CD14-positive monocyte (primary cell): ENCODE data around the gene GPSM1. TPM values are rescaled to one million over a fixed set of nuclear protein-coding genes. Genes with fewer than 3 reads are reported as not detected.

Experiments
- DNase-seq, 3 donors: peaks; one replicate each; pipeline ENCODE4 v3.0.0-alpha.2; 2011 to 2022
- H2AFZ ChIP-seq: 2 replicates; pipeline ENCODE4 v1.6.0; 2012; ENCODE audit warnings: mild to moderate bottlenecking, low read depth, low read length, inconsistent platforms; ENCODE audit not compliant: insufficient read depth, poor library complexity, severe bottlenecking
- H3K27ac ChIP-seq, 2 donors: 1 replicate in 1 of 2; 2 replicates in 1 of 2; pipeline ENCODE4 v1.5.1; 2012 to 2013; ENCODE audit warnings: low read length in 2 of 2, control low read depth in 1 of 2, inconsistent platforms in 1 of 2, low read depth in 1 of 2, mild to moderate bottlenecking in 1 of 2
- H3K27me3 ChIP-seq, 2 donors: one replicate each; pipeline versions ENCODE4 v1.6.0 to v1.6.1; 2011 to 2013; ENCODE audit warnings: low read length in 2 of 2; ENCODE audit not compliant: control insufficient read depth in 2 of 2, insufficient read depth in 2 of 2
- H3K36me3 ChIP-seq, 2 donors: replicated peaks in 1 of 2; 1 replicate in 1 of 2; 2 replicates in 1 of 2; pipeline versions ENCODE4 v1.5.1 to v1.6.1; 2012 to 2013; ENCODE audit warnings: low read length in 2 of 2, control low read depth in 1 of 2, inconsistent platforms in 1 of 2, mild to moderate bottlenecking in 1 of 2; ENCODE audit not compliant: insufficient read depth in 2 of 2, control insufficient read depth in 1 of 2
- H3K4me1 ChIP-seq, 2 donors: 1 replicate in 1 of 2; 2 replicates in 1 of 2; pipeline versions ENCODE4 v1.5.1 to v1.6.1; 2012 to 2013; ENCODE audit warnings: low read length in 2 of 2, control low read depth in 1 of 2, inconsistent platforms in 1 of 2, mild to moderate bottlenecking in 1 of 2, moderate library complexity in 1 of 2; ENCODE audit not compliant: insufficient read depth in 2 of 2, control insufficient read depth in 1 of 2
- H3K4me2 ChIP-seq: replicated peaks from 2 replicates; pipeline ENCODE3; 2012; ENCODE audit warnings: low read length, moderate library complexity, mild to moderate bottlenecking; ENCODE audit not compliant: poor library complexity, severe bottlenecking; ENCODE audit errors: extremely low read depth
- H3K4me3 ChIP-seq, 3 experiments: fragments of 200-600 bp in 1 of 3; sonication (generic) in 1 of 3; replicated peaks in 1 of 3; 1 replicate in 2 of 3; 2 replicates in 1 of 3; pipeline ENCODE4 v1.5.1; 2011 to 2013; ENCODE audit warnings: low read length in 3 of 3, mild to moderate bottlenecking in 3 of 3, control low read depth in 2 of 3, low read depth in 2 of 3, inconsistent platforms in 1 of 3, moderate library complexity in 1 of 3
- H3K79me2 ChIP-seq: 2 replicates; pipeline ENCODE4 v1.6.0; 2012; ENCODE audit warnings: mild to moderate bottlenecking, control low read depth, inconsistent platforms, low read length, moderate library complexity; ENCODE audit not compliant: insufficient read depth
- H3K9ac ChIP-seq: 2 replicates; pipeline ENCODE4 v1.6.0; 2017; ENCODE audit warnings: low read length, mild to moderate bottlenecking; ENCODE audit not compliant: insufficient read depth, poor library complexity, severe bottlenecking
- H3K9me3 ChIP-seq, 2 donors: replicated peaks in 1 of 2; 1 replicate in 1 of 2; 2 replicates in 1 of 2; pipeline versions ENCODE4 v1.5.1 to v1.6.1; 2012 to 2013; ENCODE audit warnings: low read length in 2 of 2, control low read depth in 1 of 2; ENCODE audit not compliant: control insufficient read depth in 1 of 2, insufficient read depth in 1 of 2
- H4K20me1 ChIP-seq: 2 replicates; pipeline ENCODE4 v1.6.0; 2012; ENCODE audit warnings: mild to moderate bottlenecking, low read length, control low read depth, moderate library complexity; ENCODE audit not compliant: insufficient read depth
- H3K27ac Mint-ChIP-seq, 7 donors: one replicate each; pipeline ENCODE4 v1.8.0; 2020; ENCODE audit warnings: mild to moderate bottlenecking in 7 of 7, mixed read lengths in 7 of 7, moderate library complexity in 6 of 7, inconsistent platforms in 2 of 7
- H3K27me3 Mint-ChIP-seq, 3 donors: one replicate each; pipeline ENCODE4 v1.8.0; 2021 to 2022; ENCODE audit warnings: low read depth in 3 of 3, mild to moderate bottlenecking in 3 of 3, mixed read lengths in 3 of 3, moderate library complexity in 3 of 3, inconsistent platforms in 1 of 3
- H3K36me3 Mint-ChIP-seq, 2 donors: one replicate each; pipeline ENCODE4 v1.8.0; 2020; ENCODE audit warnings: mixed read lengths in 2 of 2, inconsistent platforms in 1 of 2, mild to moderate bottlenecking in 1 of 2
- H3K4me1 Mint-ChIP-seq: one replicate; pipeline ENCODE4 v1.8.0; 2020; ENCODE audit warnings: mild to moderate bottlenecking, mixed read lengths
- H3K4me3 Mint-ChIP-seq, 2 donors: one replicate each; pipeline ENCODE4 v1.8.0; 2020; ENCODE audit warnings: mild to moderate bottlenecking in 2 of 2, mixed read lengths in 2 of 2, moderate library complexity in 1 of 2
- H3K9me3 Mint-ChIP-seq, 7 donors: one replicate each; pipeline ENCODE4 v1.8.0; 2020 to 2022; ENCODE audit warnings: mixed read lengths in 7 of 7, mild to moderate bottlenecking in 6 of 7, moderate library complexity in 6 of 7, inconsistent platforms in 2 of 7
- WGBS: methylation state at CpG from one replicate; pipeline ENCODE4 v1.1.5; 2013; ENCODE audit warnings: missing lambda C conversion rate; ENCODE audit not compliant: insufficient coverage; 5-methylcytosine and 5-hydroxymethylcytosine counted together
- intact Hi-C, 2 donors: fragments of 100-400 bp; cut with micrococcal nuclease; formaldehyde crosslinking; loops; one replicate each; pipeline versions ENCODE4 v1.15.0 to v1.15.1; 2023
- polyA plus RNA-seq, 3 donors: library from polyadenylated mRNA; depleted of rRNA in 1 of 3; unstranded in 2 of 3; stranded (reverse) in 1 of 3; fragments of 300-500 nt in 2 of 3; fragments of >200 nt in 1 of 3; fragmentation: Illumina TruSeq in 2 of 3; gene quantifications; 1 replicate in 2 of 3; 2 replicates in 1 of 3; pipeline ENCODE4 v1.2.3, GENCODE V29; 2012 to 2021
- TF ChIP-seq, protein P1 (sequence below): fragments of 200-600 bp; IDR thresholded peaks from one replicate; pipeline ENCODE4 v1.8.0; 2022; ENCODE audit warnings: antibody characterized with exemption, mild to moderate bottlenecking

Gene GPSM1
- polyA plus RNA-seq, 3 donors, result 0.67 to 3.1 (median 0.73) TPM

DNA sequence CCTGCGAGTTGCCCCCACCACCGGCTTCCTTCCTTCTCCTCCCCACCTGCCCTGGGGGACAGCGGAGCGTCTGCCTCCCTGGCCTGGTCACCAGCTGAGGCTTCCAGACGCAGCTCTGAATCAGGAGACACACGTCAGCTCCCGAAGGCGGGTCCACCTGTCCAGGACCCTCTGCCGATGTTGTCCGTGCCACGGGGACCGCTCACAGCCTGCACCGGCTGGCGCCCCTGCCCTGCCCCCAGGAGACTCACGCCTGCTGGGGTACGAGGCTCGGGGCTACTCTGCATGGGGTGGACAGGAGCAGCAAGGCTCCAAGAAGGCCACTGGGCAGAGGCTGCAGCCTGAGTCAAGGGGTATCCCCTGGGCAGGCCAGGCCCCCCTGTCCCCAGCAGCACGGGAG, 21.5 kb upstream of the GPSM1 start:
- H3K4me2 ChIP-seq, result no peak overlapping the region
- no peak overlapping the region for H3K27ac Mint-ChIP-seq
- no peak overlapping the region for H3K27ac ChIP-seq
- no peaks in the 10 kb centered on the region for H3K4me1 ChIP-seq
- peaks cover 4% of the 10 kb centered on the region for H3K4me1 Mint-ChIP-seq
- TF ChIP-seq, protein P1, sequence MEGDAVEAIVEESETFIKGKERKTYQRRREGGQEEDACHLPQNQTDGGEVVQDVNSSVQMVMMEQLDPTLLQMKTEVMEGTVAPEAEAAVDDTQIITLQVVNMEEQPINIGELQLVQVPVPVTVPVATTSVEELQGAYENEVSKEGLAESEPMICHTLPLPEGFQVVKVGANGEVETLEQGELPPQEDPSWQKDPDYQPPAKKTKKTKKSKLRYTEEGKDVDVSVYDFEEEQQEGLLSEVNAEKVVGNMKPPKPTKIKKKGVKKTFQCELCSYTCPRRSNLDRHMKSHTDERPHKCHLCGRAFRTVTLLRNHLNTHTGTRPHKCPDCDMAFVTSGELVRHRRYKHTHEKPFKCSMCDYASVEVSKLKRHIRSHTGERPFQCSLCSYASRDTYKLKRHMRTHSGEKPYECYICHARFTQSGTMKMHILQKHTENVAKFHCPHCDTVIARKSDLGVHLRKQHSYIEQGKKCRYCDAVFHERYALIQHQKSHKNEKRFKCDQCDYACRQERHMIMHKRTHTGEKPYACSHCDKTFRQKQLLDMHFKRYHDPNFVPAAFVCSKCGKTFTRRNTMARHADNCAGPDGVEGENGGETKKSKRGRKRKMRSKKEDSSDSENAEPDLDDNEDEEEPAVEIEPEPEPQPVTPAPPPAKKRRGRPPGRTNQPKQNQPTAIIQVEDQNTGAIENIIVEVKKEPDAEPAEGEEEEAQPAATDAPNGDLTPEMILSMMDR, result no peak
- no peaks in the 10 kb centered on the region for H3K9me3 ChIP-seq
- no peak for DNase-seq
- H4K20me1 ChIP-seq, result no peaks in the 10 kb centered on the region
- WGBS, result 21% methylated on average over 18 of the region's 18 CpGs
- no peak overlapping the region for H3K4me3 Mint-ChIP-seq
- H3K9ac ChIP-seq, result no peak overlapping the region
- peaks cover 2 to 5% (median 2%) of the 10 kb centered on the region in 3 donors for H3K27me3 Mint-ChIP-seq
- H3K27me3 ChIP-seq, result peaks cover 0 to 2% of the 10 kb centered on the region in 2 donors
- no peaks in the 10 kb centered on the region for H3K36me3 ChIP-seq
- no peaks in the 10 kb centered on the region for H3K79me2 ChIP-seq
- no peak overlapping the region for H3K4me3 ChIP-seq
- peaks cover 0 to 5% (median 0%) of the 10 kb centered on the region in 7 donors for H3K9me3 Mint-ChIP-seq
- no peaks in the 10 kb centered on the region for H3K36me3 Mint-ChIP-seq
- no peak overlapping the region for H2AFZ ChIP-seq
- intact Hi-C loops, result no loop called here

DNA sequence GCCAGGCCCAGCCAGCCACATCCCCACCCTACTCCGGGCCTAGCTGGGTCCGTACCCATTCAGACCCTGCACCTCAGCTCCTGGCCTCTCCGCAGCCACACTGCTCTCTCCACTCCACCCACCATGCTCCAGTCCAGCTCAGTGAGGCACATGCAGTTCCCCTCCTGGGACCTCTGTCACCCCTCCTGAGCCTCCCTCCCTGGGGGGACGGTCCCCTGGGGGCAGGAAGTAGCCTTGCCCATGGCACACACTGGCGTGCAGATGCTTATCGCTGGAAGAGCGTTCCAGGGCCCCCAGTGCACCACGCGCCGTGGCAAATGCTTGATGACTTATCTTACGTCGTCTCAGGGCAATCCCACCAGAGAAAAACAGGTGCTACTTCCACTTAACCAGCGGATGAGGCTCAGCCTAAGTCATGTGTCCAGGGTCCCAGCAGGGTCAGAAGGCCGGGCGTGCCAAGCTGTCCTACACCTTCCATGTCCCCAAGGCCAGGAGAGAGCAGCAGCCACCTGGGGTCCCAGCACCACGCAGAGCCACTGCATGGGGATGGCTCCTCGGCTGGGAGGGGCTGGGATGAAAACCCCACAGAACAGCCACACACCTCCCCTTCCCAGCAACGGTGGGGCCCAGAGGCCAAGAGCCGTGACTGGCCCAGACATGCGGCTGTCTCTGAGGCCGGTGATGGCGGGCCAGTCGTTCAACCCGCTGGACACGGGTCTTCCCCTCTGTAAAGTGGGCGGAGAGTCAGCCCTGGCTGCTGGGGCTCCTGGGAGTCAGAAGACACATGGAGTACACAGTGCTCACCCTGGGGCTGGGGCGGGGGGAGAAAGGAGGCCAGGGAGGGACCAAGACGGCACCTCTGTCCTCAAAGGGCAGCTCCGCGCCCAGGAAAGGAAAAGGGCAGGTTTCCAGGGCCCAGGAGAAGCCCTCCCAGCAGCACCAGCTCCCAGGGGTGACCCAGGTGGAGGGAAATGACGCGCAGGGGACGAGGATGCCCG, 20.8 kb upstream of the GPSM1 start:
- peaks cover 0 to 5% of the 10 kb centered on the region in 2 donors for H3K27me3 ChIP-seq
- TF ChIP-seq, protein P1, result no peak
- Mint-ChIP-seq H3K4me1 (peaks cover 4% of the 10 kb centered on the region), H3K36me3 (no peaks in the 10 kb centered on the region), H3K27me3 (peaks cover 2 to 5% (median 2%) of the 10 kb centered on the region in 3 donors), H3K27ac (peak overlapping the region in 2 of 7 donors; percentile 38 to 40), H3K4me3 (peak overlapping the region in 1 of 2 donors; percentile 14), H3K9me3 (peaks cover 0 to 2% (median 0%) of the 10 kb centered on the region in 7 donors)
- no peak overlapping the region for H3K27ac ChIP-seq
- no peak overlapping the region for H2AFZ ChIP-seq
- H3K36me3 ChIP-seq, result no peaks in the 10 kb centered on the region
- no peaks in the 10 kb centered on the region for H3K9me3 ChIP-seq
- H3K4me2 ChIP-seq, result no peak overlapping the region
- 21% methylated on average over 30 of the region's 34 CpGs for WGBS
- intact Hi-C loops, result no loop called here
- no peak for DNase-seq
- no peak overlapping the region for H3K9ac ChIP-seq
- H3K4me1 ChIP-seq, result no peaks in the 10 kb centered on the region
- no peak overlapping the region for H3K4me3 ChIP-seq
- H4K20me1 ChIP-seq, result no peaks in the 10 kb centered on the region
- H3K79me2 ChIP-seq, result no peaks in the 10 kb centered on the region
